Activated gamma-delta T cell (primary cell): Measurements from ENCODE around the gene GLMP.

ENCODE experiments used
- DNase-seq: peaks from one replicate; lab custom pipeline; 2025; lab: John Stamatoyannopoulos, UW

Gene GLMP

DNA sequence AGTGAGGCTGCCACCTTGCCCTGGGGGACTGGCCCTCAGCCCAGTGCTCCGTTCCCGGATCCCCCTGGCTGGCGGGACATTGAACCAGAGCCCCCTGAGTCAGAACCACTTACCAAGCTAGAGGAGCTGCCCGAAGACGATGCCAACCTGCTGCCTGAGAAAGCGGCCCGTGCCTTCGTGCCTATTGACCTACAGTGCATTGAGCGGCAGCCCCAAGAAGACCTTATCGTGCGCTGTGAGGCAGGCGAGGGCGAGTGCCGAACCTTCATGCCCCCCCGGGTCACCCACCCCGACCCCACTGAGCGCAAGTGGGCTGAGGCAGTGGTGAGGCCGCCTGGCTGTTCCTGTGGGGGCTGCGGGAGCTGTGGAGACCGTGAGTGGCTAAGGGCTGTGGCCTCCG lies 10.0 kb downstream of the GLMP start:
- DNase-seq: no peak

- no peak for DNase-seq
These were observed 10.7 kb downstream of the GLMP start for GRCh38 chr1:156284757-156285156.

DNA sequence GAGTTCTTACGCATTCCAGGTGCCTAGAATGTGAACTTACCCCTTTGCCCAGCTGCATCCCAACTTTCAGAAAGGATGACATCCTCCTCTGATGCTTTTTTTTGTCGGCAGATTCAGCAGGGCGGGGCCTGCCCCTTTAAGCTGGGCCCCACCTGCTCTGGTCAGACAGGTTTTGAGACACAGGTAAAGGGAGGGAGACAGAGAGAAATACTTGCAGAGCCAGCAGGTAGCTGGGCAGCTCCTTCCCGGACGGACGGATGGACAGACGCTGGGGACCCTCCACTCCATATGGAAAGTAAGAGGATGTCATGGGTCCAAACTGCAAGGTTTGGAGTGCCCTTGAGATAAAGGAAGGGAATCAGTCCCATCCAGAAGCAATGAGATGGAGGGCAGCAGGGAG lies 11.4 kb downstream of the GLMP start, which contains the start of gene TMEM79:
TSS of gene TMEM79 (plus strand) at position 214 of the 400 bp plus-strand sequence. CDS start 902 bp downstream, outside the sequence.
- no peak for DNase-seq

GRCh38 chr1:156283521-156283920 lies 12.0 kb downstream of the GLMP start:
- no peak for DNase-seq

GRCh38 chr1:156282479-156283222 lies 12.8 kb downstream of the GLMP start, which contains the start of gene SMG5:
Gene SMG5, minus strand, starts transcription at chr1:156282825. Its CDS starts 145 bp downstream, at chr1:156282680.
- peak; percentile 83 for DNase-seq

GRCh38 chr1:156281693-156282478 lies 13.6 kb downstream of the GLMP start:
- no peak for DNase-seq

DNA sequence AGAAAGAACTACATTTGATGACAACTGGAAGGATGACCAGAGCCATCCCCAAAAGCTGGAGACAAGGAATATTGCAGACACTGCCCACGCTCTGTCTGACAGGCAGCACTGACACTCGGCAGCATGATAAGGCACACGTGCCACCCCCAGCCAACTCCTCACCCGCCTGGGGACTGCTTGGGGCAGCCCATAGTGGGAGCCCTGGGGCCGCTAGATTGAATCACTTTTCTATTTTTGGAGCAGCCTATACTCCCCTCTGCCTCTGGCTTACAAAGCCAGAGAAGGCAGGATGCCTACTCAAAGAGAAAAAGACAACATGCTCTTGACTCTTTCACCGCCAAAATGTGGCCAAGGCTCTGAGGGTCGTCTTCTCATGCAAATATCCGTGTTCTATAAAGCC lies 14.2 kb downstream of the GLMP start:
- DNase-seq: no peak

DNA sequence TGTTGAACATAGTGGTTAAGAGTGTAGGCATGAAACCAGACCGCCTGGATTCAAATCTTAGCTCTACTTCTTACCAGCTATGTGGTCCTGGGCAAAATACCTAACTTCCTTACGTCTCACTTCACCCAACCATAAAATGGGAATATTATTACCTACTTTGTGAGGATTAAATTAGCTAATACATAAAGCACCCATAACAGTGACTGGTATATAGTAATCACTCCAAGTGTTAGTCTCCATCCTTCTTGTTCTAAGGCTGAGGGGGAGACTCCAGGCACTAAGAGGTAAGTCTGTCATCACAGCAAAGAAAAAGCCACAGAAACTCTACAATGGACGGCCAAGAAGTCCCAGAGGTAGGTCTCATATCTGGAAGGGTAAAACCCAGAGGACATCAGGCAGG lies 15.6 kb downstream of the GLMP start:
- no peak for DNase-seq

- no peak for DNase-seq
These were observed 18.5 kb downstream of the GLMP start for GRCh38 chr1:156276966-156277381.

GRCh38 chr1:156276532-156276931 lies 18.9 kb downstream of the GLMP start:
- no peak for DNase-seq

DNA sequence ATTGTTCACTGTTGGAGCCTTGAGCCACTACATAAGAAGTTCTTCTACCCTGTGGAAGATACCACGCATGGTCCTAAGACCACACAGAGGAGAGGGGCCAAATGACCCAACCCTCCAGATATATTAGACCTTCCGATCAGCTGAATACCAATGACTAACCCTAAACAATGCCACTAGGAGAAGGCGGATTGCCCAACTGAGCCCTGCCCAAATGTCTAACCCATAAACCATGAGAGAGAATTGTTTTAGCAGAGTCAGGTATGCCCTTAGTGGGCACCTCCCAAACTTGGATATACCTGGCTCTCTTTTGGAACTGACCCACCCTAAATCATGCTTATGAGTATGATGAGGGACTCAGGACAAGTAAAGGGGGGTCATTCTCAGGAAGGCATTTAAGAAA lies 25.2 kb downstream of the GLMP start:
- no peak for DNase-seq

DNA sequence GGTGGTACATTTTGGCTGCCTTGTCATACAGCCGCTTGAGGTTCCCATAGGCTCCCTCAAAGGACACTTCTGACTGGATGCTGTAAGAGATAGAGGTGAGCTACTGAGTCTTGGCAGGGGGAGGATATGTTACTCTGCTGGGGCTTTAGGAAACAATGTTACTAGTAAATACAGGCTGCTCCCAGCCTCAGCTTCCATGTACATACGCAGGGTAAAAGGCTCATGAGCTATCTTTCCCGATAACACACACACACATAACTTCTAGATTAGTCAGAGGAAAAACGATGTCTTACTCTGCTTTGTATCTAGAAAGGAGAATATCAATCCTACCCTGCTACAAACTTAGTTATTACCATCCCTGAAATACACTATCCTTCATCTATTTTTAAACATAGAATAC lies 27.1 kb downstream of the GLMP start:
- DNase-seq: no peak

DNA sequence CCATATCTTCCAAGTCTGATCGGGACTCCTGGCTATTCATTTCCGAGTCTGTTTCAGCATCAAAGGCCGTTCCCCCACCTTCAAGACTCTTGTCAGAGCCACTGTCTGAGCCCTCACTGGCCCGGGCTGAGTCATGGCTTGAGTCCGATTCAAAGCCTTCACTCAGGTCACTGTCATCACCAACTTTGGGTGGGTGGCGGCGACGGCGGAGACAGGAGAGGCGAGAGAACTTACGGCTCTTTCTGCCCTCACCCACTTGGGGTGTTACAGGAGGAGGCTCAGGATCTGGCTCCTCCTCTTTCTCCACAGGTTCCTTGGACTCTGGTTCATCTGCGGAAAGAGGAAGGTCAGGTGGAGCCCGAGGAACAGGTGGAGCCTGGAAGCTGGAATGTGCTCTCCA lies 29.4 kb downstream of the GLMP start:
- DNase-seq: no peak

- DNase-seq: no peak
These were observed 32.2 kb downstream of the GLMP start for GRCh38 chr1:156263288-156263655.

DNA sequence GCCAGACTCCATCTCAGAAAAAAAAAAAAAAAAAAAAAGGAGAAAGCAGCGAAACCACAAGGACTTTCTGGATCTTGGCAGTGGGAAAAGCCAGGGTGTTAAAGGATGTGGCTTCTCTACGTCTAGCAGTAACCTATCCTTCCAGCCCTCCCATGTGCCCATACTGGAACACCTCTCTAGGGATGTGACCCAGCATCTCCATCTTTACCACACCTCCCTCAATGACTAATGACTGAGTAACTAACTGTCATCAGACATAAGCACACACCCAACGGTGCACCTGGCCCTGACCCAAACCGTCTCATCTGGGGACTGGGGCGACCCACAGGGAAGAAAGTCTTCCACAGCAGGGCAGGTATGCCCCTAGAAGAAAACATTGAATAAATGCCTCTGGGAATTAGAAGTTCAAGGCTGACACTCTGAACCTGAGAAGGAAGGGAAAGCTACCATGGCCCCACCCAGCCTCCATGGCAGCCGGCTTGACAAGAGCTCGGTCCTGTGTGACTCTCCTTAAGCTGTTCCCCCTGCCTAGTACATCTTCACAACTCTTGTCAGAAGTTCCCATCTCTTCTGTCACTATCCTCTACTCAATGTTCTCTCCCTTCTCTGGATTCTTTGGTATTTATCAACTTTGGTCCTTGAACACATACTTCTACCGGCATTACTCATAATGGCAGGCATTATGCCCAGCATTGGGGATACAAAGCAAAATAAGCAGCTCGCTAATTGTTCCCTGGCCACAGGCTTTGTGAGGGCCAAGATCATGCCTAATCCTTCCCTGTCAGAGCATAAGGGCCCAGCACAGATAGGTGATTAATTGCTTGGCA lies 32.8 kb downstream of the GLMP start:
- DNase-seq: no peak

- DNase-seq: no peak
These were observed 34.6 kb downstream of the GLMP start for GRCh38 chr1:156260896-156261295.

GRCh38 chr1:156259805-156260204 lies 35.7 kb downstream of the GLMP start:
- no peak for DNase-seq

DNA sequence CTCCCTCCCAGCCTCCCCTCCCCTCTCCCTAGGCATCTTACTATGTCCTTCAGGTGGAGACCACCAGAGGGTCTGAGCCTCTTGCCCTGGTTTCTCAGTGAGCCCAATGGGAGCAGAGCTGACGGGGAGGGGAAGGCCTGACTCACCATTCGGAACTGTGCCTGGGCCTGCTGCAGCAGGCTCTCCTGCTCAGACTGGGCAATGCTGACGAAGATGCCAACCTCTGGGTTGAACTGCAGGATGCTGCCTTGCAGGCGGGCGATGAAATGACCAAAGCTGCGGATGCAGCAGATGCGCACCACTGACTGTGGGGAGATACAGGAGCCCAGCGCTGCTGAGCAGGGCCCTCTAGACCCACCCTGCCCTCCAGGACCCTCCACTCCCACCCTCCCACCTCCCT lies 36.6 kb downstream of the GLMP start:
- DNase-seq: no peak

- DNase-seq: no peak
These were observed 37.8 kb downstream of the GLMP start for GRCh38 chr1:156257711-156258110.

DNA sequence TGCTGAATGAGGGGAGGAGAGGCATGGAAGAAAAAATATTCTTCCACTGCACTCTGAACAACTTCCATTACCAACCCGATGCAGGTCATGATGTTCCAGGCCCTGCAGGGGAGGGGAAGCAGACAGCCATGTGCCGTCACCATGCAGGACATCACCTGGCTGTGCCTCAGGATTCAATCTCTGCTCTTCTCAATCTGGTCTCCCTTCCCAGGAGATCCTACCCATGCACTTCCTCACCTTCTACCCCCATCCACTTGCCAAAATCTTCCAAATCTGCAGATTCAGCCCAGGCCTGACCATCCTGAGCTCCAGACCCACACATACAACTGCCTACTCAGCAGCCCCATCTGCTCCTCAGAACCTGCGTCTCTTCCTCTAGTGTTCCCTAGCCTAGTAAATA lies 41.8 kb downstream of the GLMP start:
- DNase-seq: no peak

DNA sequence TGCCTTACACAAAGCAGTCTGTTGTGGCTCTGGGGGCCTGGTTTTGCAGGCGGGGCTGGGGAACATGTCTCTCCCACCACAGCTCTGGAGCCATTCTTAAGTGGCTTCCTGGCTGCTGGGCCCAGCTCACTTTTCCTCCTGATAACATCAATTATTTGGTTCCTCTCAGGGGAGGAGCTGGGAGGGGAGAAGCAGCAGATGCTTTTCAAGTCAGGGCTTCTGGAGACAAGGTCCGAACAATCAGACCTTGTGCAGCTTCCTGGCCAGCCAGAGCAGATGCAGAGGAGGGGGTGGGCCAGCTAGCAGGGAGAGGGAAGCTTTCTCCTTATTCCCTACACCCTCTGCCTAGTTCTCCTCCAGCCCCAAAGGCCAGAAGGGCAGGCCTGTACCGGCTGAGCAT lies 44.0 kb downstream of the GLMP start:
- DNase-seq: no peak

DNA sequence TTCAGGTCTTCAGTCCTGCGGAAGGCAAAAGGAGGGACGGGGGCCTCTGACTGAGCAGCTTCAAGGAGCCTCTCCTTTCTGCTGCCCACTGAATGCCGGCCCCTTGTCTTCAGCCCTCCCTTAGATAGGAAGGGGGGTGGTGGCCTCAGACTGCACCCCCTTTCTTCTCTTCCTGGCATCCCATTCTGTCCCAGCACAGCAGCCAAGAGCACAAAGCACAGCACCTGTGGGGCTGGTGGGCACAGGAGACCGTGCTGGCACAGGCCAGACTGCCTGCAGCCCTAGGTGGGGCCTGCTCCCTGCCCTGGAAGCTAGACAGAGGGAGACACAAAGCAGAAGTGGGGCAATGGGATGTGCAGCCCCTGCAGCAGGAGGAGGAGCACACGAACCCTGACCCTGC lies 45.9 kb downstream of the GLMP start:
- no peak for DNase-seq

GRCh38 chr1:156248323-156248683 lies 47.2 kb downstream of the GLMP start:
- no peak for DNase-seq
